HepG2 (cell line): ENCODE measurements around the gene KCNK7. TPM values are rescaled to one million over a fixed set of nuclear protein-coding genes. Genes with fewer than 3 reads are reported as not detected.

ENCODE experiments used
- ARNT2 ChIP-seq: sonication (generic); formaldehyde crosslinking; IDR thresholded peaks from 2 replicates; pipeline ENCODE4 v1.8.0; 2022; ENCODE audit warnings: mild to moderate bottlenecking, low read depth, missing genetic modification reagents, moderate library complexity
- CCDC6 ChIP-seq: sonication (generic); formaldehyde crosslinking; IDR thresholded peaks from 2 replicates; pipeline ENCODE4 v1.8.1; 2022; ENCODE audit warnings: mild to moderate bottlenecking, missing genetic modification reagents, moderate library complexity
- CEBPG ChIP-seq: IDR thresholded peaks from 2 replicates; pipeline ENCODE4 v1.6.1; 2016
- FOXP1 ChIP-seq, 2 experiments: fragments of 450-650 bp in 1 of 2; IDR thresholded peaks; 2 replicates each; pipeline ENCODE4 v1.6.1; 2017 to 2018; ENCODE audit warnings: antibody characterized with exemption in 1 of 2
- GABPA ChIP-seq, 2 experiments: IDR thresholded peaks; 2 replicates each; pipeline ENCODE4 v1.6.1; 2011 to 2016; ENCODE audit warnings: low read depth in 2 of 2, low read length in 1 of 2, missing biosample characterization in 1 of 2, missing genetic modification characterization in 1 of 2
- HOXA5 ChIP-seq: sonication (generic); formaldehyde crosslinking; IDR thresholded peaks from 2 replicates; pipeline ENCODE4 v1.4.0; 2020; ENCODE audit warnings: missing genetic modification reagents
- JDP2 ChIP-seq: sonication (generic); formaldehyde crosslinking; IDR thresholded peaks from 2 replicates; pipeline ENCODE4 v1.8.1; 2022; ENCODE audit warnings: missing genetic modification reagents, borderline replicate concordance
- MXI1 ChIP-seq: IDR thresholded peaks from 3 replicates; pipeline ENCODE4 v1.6.1; 2012; ENCODE audit warnings: low read depth, low read length, inconsistent platforms, borderline replicate concordance
- MYC ChIP-seq: sonication (generic); formaldehyde crosslinking; IDR thresholded peaks from 2 replicates; pipeline ENCODE4 v1.9.0; 2021; ENCODE audit warnings: missing genetic modification reagents, borderline replicate concordance
- NFKBIZ ChIP-seq: IDR thresholded peaks from 2 replicates; pipeline ENCODE4 v1.6.1; 2018; ENCODE audit warnings: missing genetic modification reagents, missing compliant biosample characterization
- NFYC ChIP-seq: IDR thresholded peaks from 2 replicates; pipeline ENCODE4 v1.6.1; 2016; ENCODE audit warnings: missing genetic modification reagents, missing compliant biosample characterization
- RARA ChIP-seq: IDR thresholded peaks from 2 replicates; pipeline ENCODE4 v1.6.1; 2016; ENCODE audit warnings: missing genetic modification reagents, missing compliant biosample characterization
- TBX3 ChIP-seq: fragments of 450-650 bp; IDR thresholded peaks from 2 replicates; pipeline ENCODE4 v1.6.1; 2017; ENCODE audit warnings: antibody characterized with exemption, mild to moderate bottlenecking, inconsistent platforms, borderline replicate concordance
- TEAD2 ChIP-seq: sonication (generic); formaldehyde crosslinking; IDR thresholded peaks from 2 replicates; pipeline ENCODE4 v1.9.0; 2021; ENCODE audit warnings: missing genetic modification reagents
- ZBTB42 ChIP-seq: sonication (generic); formaldehyde crosslinking; IDR thresholded peaks from 2 replicates; pipeline ENCODE4 v1.5.0; 2020; ENCODE audit warnings: mild to moderate bottlenecking, missing genetic modification reagents
- ZFP41 ChIP-seq: sonication (generic); formaldehyde crosslinking; IDR thresholded peaks from 2 replicates; pipeline ENCODE4 v1.4.0; 2020; ENCODE audit warnings: mild to moderate bottlenecking, missing genetic modification reagents, borderline replicate concordance
- ZNF230 ChIP-seq: sonication (generic); formaldehyde crosslinking; IDR thresholded peaks from 2 replicates; pipeline ENCODE4 v1.4.0; 2020; ENCODE audit warnings: mild to moderate bottlenecking, missing genetic modification reagents
- ZNF263 ChIP-seq: sonication (generic); formaldehyde crosslinking; IDR thresholded peaks from 2 replicates; pipeline ENCODE4 v1.4.0; 2020; ENCODE audit warnings: missing genetic modification reagents
- ZNF296 ChIP-seq: sonication (generic); formaldehyde crosslinking; conservative IDR thresholded peaks from 2 replicates; pipeline ENCODE4 v1.5.0; 2020; ENCODE audit warnings: mild to moderate bottlenecking, missing genetic modification reagents
- ZNF331 ChIP-seq: sonication (generic); formaldehyde crosslinking; IDR thresholded peaks from 2 replicates; pipeline ENCODE4 v1.4.0; 2020; ENCODE audit warnings: missing genetic modification reagents
- ZNF546 ChIP-seq: sonication (generic); formaldehyde crosslinking; conservative IDR thresholded peaks from 2 replicates; pipeline ENCODE4 v1.8.1; 2023; ENCODE audit warnings: mild to moderate bottlenecking, missing genetic modification reagents
- ZNF674 ChIP-seq: sonication (generic); formaldehyde crosslinking; IDR thresholded peaks from 2 replicates; pipeline ENCODE4 v1.5.0; 2020; ENCODE audit warnings: low read depth, mild to moderate bottlenecking, missing genetic modification reagents
- ZSCAN20 ChIP-seq: sonication (generic); formaldehyde crosslinking; IDR thresholded peaks from 2 replicates; pipeline ENCODE4 v1.4.0; 2020; ENCODE audit warnings: missing genetic modification reagents, mild to moderate bottlenecking, borderline replicate concordance
- polyA plus RNA-seq, 8 experiments: library from polyadenylated mRNA; depleted of rRNA in 3 of 8; stranded (reverse) in 7 of 8; unstranded in 1 of 8; fragments of >200 nt; fragmentation: Illumina TruSeq in 4 of 8; extraction: Trizol in 4 of 8; gene quantifications; 2 replicates each; pipeline versions ENCODE4 v1.2.1 to v1.2.3, GENCODE V29; 2011 to 2016; ENCODE audit warnings: low read depth in 4 of 8, missing spikeins in 1 of 8, mixed read lengths in 1 of 8; ENCODE audit not compliant: insufficient read depth in 1 of 8
- total RNA-seq, 5 experiments: library from RNA; depleted of rRNA; stranded (reverse); fragments of >200 nt; fragmentation: Illumina TruSeq; extraction: Trizol; gene quantifications; 2 replicates each; pipeline ENCODE4 v1.2.3, GENCODE V29; 2016; ENCODE audit warnings: low read depth in 1 of 5
- TF ChIP-seq, protein P1 (sequence below): sonication (generic); formaldehyde crosslinking; IDR thresholded peaks from 2 replicates; pipeline ENCODE4 v1.8.0; 2022; ENCODE audit warnings: missing genetic modification reagents, low read depth, mild to moderate bottlenecking, borderline replicate concordance
- TF ChIP-seq, protein P2 (sequence below): sonication (generic); formaldehyde crosslinking; conservative IDR thresholded peaks from 2 replicates; pipeline ENCODE4 v1.8.0; 2022; ENCODE audit warnings: low read depth, missing genetic modification reagents
- TF ChIP-seq, protein P3 (sequence below): sonication (generic); formaldehyde crosslinking; IDR thresholded peaks from 2 replicates; pipeline ENCODE4 v1.4.0; 2020; ENCODE audit warnings: low read depth, mild to moderate bottlenecking, missing genetic modification reagents
- TF ChIP-seq, protein P4 (sequence below): IDR thresholded peaks from 2 replicates; pipeline ENCODE4 v1.6.1; 2016; ENCODE audit warnings: missing compliant biosample characterization, missing genetic modification reagents, borderline replicate concordance
- TF ChIP-seq, protein P5 (sequence below): sonication (generic); formaldehyde crosslinking; IDR thresholded peaks from 2 replicates; pipeline ENCODE4 v1.8.1; 2022; ENCODE audit warnings: mild to moderate bottlenecking, missing genetic modification reagents

KCNK7 gene
- total and polyA plus RNA-seq, 2 of the 13 experiments (the other 11 are each of a cell fraction or from before 2014, with no cell fraction given) = 0.11 TPM; not detected in 1

DNA sequence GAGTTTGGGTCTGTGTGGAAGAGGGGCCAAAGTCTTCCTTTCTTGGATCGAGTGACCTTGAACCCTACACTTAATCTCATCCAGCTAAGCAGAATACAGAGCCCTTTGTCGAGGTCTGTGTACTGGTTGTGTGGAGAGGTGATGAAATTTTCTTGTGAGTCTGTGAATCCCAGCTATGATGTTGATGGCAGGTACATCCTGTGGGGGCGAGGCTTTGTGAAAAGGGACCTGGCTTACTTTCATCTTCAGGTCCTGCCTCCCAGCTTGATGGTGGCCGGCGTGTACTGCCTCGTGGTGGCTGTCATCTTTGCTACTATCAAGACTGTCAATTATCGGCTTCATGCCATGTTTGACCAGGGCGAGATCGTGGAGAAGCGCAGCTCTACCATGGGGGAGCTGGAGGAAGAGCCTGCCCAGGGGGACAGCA lies 21.0 kb upstream of the KCNK7 start (continued):
- TF ChIP-seq HOXA5 (CRISPR knock-in tag) = no peak
- TF ChIP-seq, protein P1, sequence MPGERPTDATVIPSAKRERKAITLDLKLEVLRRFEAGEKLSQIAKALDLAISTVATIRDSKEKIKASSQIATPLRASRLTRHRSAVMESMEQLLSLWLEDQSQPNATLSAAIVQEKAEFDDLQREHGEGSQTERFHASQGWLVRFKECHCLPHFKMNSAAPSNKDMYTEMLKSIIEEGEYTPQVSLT = no peak
- no peak for TF ChIP-seq NFKBIZ (CRISPR knock-in tag)
- TF ChIP-seq ZNF263 (CRISPR knock-in tag) = no peak
- no peak; the same call in 1 of the 2 replicates for TF ChIP-seq ZNF331 (CRISPR knock-in tag)
- peak; percentile 54; the same call in 1 of the 3 replicates for TF ChIP-seq MXI1
- no peak; the same call in none of the 2 replicates for TF ChIP-seq RARA (CRISPR knock-in tag)
- TF ChIP-seq GABPA (IDR thresholded peaks at IDR 0.05; ENCODE audit: low read depth, low read length) = no peak
- TF ChIP-seq GABPA (CRISPR knock-in tag; IDR thresholded peaks at IDR 0.05; ENCODE audit: low read depth) = no peak
- no peak for TF ChIP-seq TBX3
- TF ChIP-seq, protein P2, sequence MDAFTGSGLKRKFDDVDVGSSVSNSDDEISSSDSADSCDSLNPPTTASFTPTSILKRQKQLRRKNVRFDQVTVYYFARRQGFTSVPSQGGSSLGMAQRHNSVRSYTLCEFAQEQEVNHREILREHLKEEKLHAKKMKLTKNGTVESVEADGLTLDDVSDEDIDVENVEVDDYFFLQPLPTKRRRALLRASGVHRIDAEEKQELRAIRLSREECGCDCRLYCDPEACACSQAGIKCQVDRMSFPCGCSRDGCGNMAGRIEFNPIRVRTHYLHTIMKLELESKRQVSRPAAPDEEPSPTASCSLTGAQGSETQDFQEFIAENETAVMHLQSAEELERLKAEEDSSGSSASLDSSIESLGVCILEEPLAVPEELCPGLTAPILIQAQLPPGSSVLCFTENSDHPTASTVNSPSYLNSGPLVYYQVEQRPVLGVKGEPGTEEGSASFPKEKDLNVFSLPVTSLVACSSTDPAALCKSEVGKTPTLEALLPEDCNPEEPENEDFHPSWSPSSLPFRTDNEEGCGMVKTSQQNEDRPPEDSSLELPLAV (CRISPR knock-in tag) = no peak
- TF ChIP-seq MYC (CRISPR knock-in tag) = no peak; the same call in 1 of the 2 replicates
- 0 out of 2 replicates have a peak, but pooled peaks have one; percentile 40 for TF ChIP-seq CCDC6 (CRISPR knock-in tag)
- TF ChIP-seq ZNF546 (CRISPR knock-in tag) = no peak
- TF ChIP-seq ZNF296 = no peak
- TF ChIP-seq ZFP41 (CRISPR knock-in tag) = no peak
- TF ChIP-seq, protein P3, sequence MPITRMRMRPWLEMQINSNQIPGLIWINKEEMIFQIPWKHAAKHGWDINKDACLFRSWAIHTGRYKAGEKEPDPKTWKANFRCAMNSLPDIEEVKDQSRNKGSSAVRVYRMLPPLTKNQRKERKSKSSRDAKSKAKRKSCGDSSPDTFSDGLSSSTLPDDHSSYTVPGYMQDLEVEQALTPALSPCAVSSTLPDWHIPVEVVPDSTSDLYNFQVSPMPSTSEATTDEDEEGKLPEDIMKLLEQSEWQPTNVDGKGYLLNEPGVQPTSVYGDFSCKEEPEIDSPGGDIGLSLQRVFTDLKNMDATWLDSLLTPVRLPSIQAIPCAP (CRISPR knock-in tag) = no peak
- TF ChIP-seq, protein P4, sequence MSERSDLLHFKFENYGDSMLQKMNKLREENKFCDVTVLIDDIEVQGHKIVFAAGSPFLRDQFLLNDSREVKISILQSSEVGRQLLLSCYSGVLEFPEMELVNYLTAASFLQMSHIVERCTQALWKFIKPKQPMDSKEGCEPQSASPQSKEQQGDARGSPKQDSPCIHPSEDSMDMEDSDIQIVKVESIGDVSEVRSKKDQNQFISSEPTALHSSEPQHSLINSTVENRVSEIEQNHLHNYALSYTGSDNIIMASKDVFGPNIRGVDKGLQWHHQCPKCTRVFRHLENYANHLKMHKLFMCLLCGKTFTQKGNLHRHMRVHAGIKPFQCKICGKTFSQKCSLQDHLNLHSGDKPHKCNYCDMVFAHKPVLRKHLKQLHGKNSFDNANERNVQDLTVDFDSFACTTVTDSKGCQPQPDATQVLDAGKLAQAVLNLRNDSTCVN (CRISPR knock-in tag) = no peak
- TF ChIP-seq ZBTB42 = no peak
- no peak for TF ChIP-seq ZSCAN20 (CRISPR knock-in tag)
- no peak for TF ChIP-seq NFYC (CRISPR knock-in tag)
- TF ChIP-seq ARNT2 (CRISPR knock-in tag) = no peak
- TF ChIP-seq TEAD2 (CRISPR knock-in tag) = no peak
- no peak for TF ChIP-seq FOXP1 (IDR thresholded peaks at IDR 0.05)
- peak; percentile 39; the same call in 1 of the 2 replicates for TF ChIP-seq FOXP1 (CRISPR knock-in tag; IDR thresholded peaks at IDR 0.05)
- TF ChIP-seq ZNF230 (CRISPR knock-in tag) = no peak
- TF ChIP-seq ZNF674 (CRISPR knock-in tag) = no peak
- no peak for TF ChIP-seq JDP2 (CRISPR knock-in tag)
- TF ChIP-seq CEBPG = peak; percentile 84
- TF ChIP-seq, protein P5, sequence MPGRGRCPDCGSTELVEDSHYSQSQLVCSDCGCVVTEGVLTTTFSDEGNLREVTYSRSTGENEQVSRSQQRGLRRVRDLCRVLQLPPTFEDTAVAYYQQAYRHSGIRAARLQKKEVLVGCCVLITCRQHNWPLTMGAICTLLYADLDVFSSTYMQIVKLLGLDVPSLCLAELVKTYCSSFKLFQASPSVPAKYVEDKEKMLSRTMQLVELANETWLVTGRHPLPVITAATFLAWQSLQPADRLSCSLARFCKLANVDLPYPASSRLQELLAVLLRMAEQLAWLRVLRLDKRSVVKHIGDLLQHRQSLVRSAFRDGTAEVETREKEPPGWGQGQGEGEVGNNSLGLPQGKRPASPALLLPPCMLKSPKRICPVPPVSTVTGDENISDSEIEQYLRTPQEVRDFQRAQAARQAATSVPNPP = 0 out of 2 replicates have a peak, but pooled peaks have one; percentile 44
